Fibroblast of mammary gland (primary cell): ENCODE data around the gene RASAL2.

Experiments used
- DNase-seq: peaks from one replicate; pipeline ENCODE4 v3.0.0-alpha.2; 2010; ENCODE audit warnings: low read depth
- H3K4me3 ChIP-seq: 2 replicates; pipeline ENCODE4 v1.5.1; 2011; ENCODE audit warnings: low read depth, mild to moderate bottlenecking, low read length, moderate library complexity; ENCODE audit not compliant: control insufficient read depth
- CTCF ChIP-seq: conservative IDR thresholded peaks from 2 replicates; pipeline ENCODE4 v1.5.1; 2011; ENCODE audit warnings: low read depth, low read length, inconsistent platforms; ENCODE audit not compliant: control insufficient read depth, insufficient read depth

Gene RASAL2

DNA sequence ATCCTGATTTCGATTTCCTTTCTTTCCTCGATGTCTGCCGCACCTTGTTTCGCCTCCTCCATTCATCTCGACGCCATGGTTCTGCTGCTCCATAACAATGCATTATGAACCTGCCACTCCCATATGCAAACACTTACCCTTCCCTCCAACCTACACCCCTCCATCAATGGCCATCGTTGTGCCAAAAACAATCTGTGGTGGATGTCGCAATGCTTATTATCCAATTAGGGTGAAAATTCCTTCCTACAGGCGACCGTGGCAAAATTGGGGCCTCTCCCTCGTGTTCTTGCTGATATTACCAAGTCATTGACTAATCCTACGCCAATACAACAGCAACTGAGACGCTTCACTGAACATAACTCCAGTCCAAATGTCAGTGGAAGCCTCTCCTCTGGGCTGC lies 362.6 kb downstream of the RASAL2 start:
- no peak overlapping the region for H3K4me3 ChIP-seq
- TF ChIP-seq CTCF: no peak
- DNase-seq: no peak

GRCh38 chr1:178457651-178458050 lies 363.7 kb downstream of the RASAL2 start:
- no peak for TF ChIP-seq CTCF
- DNase-seq: no peak
- no peak overlapping the region for H3K4me3 ChIP-seq

- TF ChIP-seq CTCF: no peak
- no peak overlapping the region for H3K4me3 ChIP-seq
- no peak for DNase-seq
These were observed 364.3 kb downstream of the RASAL2 start for GRCh38 chr1:178458203-178458602.

DNA sequence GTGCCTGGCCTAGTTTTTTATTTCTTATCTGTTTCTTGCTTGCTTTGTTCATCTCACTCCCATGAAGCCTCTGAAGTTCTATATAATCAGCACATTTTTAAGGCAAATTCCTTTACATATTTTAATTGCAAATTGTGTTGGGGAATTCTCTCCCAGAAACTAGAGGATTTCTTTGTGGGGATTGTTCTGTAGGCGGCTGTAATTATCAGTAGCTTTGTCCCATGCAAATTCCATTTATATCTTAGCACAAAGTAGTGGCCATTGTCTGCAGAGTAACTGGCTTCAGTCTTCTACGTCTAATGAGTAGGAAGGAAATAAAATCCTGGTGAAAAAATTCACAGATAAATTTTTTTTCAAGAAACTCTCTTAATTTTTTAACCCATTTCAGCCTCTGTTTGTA lies 367.2 kb downstream of the RASAL2 start:
- no peak for DNase-seq
- TF ChIP-seq CTCF: no peak
- no peak overlapping the region for H3K4me3 ChIP-seq

DNA sequence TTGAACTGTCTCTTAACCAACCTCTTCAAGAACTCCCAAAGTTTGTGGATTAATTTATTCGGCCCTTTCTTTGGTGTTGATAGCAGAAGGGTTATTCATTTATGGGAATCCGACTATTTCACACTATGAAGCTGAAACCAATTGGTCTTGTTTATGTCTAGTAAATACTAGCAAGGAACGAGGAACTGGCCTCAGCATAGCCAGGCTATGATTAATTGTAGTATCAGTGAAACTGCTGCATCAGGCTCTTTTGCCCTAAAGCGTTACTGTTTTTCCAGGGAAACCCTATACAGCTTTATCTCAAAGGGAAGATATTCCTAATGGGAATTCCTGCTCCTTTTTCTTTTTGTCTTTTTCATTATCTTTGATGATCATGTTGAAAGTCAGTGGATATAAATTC lies 367.8 kb downstream of the RASAL2 start:
- TF ChIP-seq CTCF: no peak
- H3K4me3 ChIP-seq: no peak overlapping the region
- no peak for DNase-seq

DNA sequence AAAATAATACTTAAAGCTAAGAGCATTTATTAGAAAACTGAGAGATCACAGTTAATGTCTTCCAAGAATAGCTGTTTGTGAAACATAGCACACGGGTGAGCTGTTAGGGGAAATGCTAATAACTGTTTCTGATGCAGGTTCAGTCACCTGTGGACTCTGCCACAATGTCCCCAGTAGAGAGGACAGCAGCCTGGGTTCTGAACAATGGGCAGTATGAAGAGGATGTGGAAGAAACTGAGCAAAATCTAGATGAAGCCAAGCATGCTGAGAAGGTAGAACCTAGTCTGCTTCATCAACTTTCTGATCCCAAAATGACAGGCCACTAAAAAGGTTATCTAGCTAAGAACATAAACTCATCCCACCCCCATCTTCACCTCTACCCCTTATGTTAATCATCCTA lies 370.2 kb downstream of the RASAL2 start:
- no peak for DNase-seq
- no peak for TF ChIP-seq CTCF
- H3K4me3 ChIP-seq: no peak overlapping the region

GRCh38 chr1:178464566-178464965 lies 370.7 kb downstream of the RASAL2 start:
- no peak for TF ChIP-seq CTCF
- no peak for DNase-seq
- H3K4me3 ChIP-seq: no peak overlapping the region
